Ishikawa (cell line): ENCODE measurements around the gene ACER1.

Experiments
- CEBPB ChIP-seq: IDR thresholded peaks from 2 replicates; pipeline ENCODE4 v1.6.1; 2012
- CREB1 ChIP-seq: IDR thresholded peaks from 2 replicates; pipeline ENCODE4 v1.6.1; 2012; ENCODE audit warnings: low read depth
- EGR1 ChIP-seq: IDR thresholded peaks from 2 replicates; pipeline ENCODE4 v1.6.1; 2012
- EP300 ChIP-seq: IDR thresholded peaks from 2 replicates; pipeline ENCODE4 v1.6.1; 2012; ENCODE audit warnings: borderline replicate concordance
- FOXM1 ChIP-seq: IDR thresholded peaks from 2 replicates; pipeline ENCODE4 v1.6.1; 2012; ENCODE audit warnings: low read depth, borderline replicate concordance
- MAX ChIP-seq: IDR thresholded peaks from 2 replicates; pipeline ENCODE4 v1.6.1; 2012
- NFIC ChIP-seq: IDR thresholded peaks from 2 replicates; pipeline ENCODE4 v1.6.1; 2012
- RAD21 ChIP-seq: IDR thresholded peaks from 2 replicates; pipeline ENCODE4 v1.6.1; 2012; ENCODE audit warnings: low read depth
- REST ChIP-seq: IDR thresholded peaks from 2 replicates; pipeline ENCODE4 v1.6.1; 2012; ENCODE audit warnings: low read depth, mild to moderate bottlenecking
- TAF1 ChIP-seq: IDR thresholded peaks from 2 replicates; pipeline ENCODE4 v1.6.1; 2012; ENCODE audit warnings: low read depth, mild to moderate bottlenecking
- TCF12 ChIP-seq: IDR thresholded peaks from 2 replicates; pipeline ENCODE4 v1.6.1; 2012; ENCODE audit warnings: low read depth
- TEAD4 ChIP-seq: IDR thresholded peaks from 2 replicates; pipeline ENCODE4 v1.6.1; 2012
- USF1 ChIP-seq: IDR thresholded peaks from 2 replicates; pipeline ENCODE4 v1.6.1; 2012
- YY1 ChIP-seq: IDR thresholded peaks from 2 replicates; pipeline ENCODE4 v1.6.1; 2012; ENCODE audit warnings: low read depth
- ZBTB7A ChIP-seq: IDR thresholded peaks from 2 replicates; pipeline ENCODE4 v1.6.1; 2012; ENCODE audit warnings: low read depth

ACER1 gene

DNA sequence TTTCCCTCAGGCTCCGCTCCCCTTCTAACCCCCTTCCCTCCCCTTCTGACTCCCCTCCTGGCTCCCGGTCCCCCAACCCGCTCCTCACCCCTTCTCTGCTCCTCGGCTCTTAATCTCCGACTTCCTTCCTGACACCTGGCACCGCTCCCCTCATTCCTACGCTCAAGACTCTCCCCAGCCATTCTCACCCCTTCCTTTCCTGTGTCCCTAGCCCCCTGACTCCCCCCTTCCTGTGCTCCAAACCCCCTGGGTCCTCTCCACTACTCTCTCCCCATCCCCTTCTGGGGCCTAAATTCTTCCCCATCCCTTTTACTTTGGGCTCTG, 28.6 kb upstream of the ACER1 start:
- TF ChIP-seq NFIC (no peak), REST (no peak), EGR1 (no peak), YY1 (no peak), CREB1 (no peak), TEAD4 (no peak), EP300 (no peak), TCF12 (no peak), RAD21 (no peak), FOXM1 (no peak), TAF1 (no peak), MAX (no peak), USF1 (no peak), ZBTB7A (no peak), CEBPB (no peak)

DNA sequence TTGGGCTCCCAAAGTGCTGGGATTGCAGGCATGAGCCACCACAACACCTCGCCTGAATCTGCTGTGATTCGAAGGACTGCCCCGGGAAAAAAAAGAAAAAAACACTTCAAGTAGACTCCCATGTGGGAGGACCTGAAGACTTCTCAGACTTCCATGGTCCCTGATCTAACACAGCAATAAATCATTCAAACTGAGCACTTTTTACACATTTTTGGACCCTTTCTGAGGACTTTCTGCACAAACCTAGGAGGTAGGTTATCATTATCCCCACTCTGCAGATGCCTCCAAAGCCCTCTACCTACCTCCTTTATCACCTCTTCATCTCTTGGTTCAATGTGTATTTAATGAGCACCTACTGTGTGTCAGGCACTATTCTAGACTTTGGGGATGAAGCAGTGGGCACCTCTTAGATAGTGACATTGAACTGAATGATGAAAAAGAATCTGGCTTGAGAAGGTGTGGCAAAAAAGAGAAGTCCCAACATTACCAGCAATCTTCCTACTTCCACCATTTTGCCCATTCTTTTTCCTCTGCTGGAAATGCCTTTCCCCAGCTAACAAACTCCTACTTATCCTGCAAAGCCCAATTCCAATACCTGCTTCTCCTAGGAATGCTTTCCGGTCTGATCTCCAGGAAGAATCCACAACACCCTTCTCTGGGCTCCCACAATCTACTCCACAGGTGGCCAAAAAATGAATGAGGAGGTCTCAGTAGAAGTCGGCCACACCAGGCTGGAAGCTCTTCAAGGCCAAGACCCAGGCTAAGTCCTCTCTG, 26.3 kb upstream of the ACER1 start:
- no peak for TF ChIP-seq EP300
- no peak for TF ChIP-seq MAX
- no peak for TF ChIP-seq NFIC
- no peak for TF ChIP-seq TCF12
- TF ChIP-seq REST, result no peak
- no peak for TF ChIP-seq FOXM1
- TF ChIP-seq CREB1, result no peak
- no peak for TF ChIP-seq EGR1
- no peak for TF ChIP-seq ZBTB7A
- TF ChIP-seq YY1, result no peak
- TF ChIP-seq TEAD4, result no peak
- TF ChIP-seq USF1, result no peak
- no peak for TF ChIP-seq RAD21
- no peak for TF ChIP-seq CEBPB
- no peak for TF ChIP-seq TAF1

DNA sequence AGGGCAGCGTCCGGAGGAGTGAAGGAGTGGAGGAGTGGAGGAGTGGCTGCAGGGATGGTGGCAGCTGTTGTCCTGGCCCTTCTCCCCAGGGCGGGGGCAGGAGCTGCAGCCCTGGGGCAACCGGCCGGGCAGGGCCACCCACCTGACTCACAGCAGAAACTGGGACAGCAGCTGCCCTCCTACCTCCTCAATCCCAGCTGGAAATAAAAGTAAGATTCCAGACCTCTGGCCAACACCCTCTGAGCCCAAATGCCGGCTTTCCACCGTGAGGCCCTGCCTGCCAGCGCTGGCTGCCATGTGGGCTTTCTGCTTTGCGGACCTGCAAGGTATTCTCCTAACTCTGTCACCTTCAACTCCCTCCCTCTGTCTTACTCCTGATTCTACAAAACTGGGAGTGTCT, 24.6 kb upstream of the ACER1 start:
- TF ChIP-seq EGR1, result no peak
- no peak for TF ChIP-seq YY1
- no peak for TF ChIP-seq TEAD4
- TF ChIP-seq ZBTB7A, result no peak
- TF ChIP-seq MAX, result no peak
- TF ChIP-seq TCF12, result no peak
- TF ChIP-seq EP300, result no peak
- TF ChIP-seq TAF1, result no peak
- TF ChIP-seq USF1, result no peak
- no peak for TF ChIP-seq NFIC
- no peak for TF ChIP-seq CEBPB
- TF ChIP-seq CREB1, result no peak
- TF ChIP-seq REST, result no peak
- no peak for TF ChIP-seq RAD21

DNA sequence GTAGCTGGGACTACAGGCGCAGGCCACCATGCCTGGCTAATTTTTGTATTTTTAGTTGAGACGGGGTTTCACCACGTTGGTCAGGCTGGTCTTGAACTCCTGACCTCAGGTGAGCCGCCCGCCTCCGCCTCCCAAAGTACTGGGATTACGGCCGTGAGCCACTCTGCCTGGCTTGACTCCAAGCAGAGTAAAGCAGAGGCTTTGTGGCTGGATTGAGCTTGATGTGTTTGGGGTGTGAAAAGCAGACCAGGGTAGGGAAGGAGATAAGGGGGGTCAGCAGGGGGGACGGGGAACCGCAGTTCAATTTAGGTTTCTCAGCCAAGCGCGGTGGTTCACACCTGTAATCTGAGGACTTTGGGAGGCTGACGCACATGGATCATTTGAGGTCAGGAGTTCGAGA, 23.8 kb upstream of the ACER1 start:
- TF ChIP-seq NFIC (no peak), ZBTB7A (no peak), FOXM1 (no peak), TAF1 (no peak), YY1 (no peak), TCF12 (no peak)
